Measurements from ENCODE around the gene NTRK1.

NTRK1 gene

DNA sequence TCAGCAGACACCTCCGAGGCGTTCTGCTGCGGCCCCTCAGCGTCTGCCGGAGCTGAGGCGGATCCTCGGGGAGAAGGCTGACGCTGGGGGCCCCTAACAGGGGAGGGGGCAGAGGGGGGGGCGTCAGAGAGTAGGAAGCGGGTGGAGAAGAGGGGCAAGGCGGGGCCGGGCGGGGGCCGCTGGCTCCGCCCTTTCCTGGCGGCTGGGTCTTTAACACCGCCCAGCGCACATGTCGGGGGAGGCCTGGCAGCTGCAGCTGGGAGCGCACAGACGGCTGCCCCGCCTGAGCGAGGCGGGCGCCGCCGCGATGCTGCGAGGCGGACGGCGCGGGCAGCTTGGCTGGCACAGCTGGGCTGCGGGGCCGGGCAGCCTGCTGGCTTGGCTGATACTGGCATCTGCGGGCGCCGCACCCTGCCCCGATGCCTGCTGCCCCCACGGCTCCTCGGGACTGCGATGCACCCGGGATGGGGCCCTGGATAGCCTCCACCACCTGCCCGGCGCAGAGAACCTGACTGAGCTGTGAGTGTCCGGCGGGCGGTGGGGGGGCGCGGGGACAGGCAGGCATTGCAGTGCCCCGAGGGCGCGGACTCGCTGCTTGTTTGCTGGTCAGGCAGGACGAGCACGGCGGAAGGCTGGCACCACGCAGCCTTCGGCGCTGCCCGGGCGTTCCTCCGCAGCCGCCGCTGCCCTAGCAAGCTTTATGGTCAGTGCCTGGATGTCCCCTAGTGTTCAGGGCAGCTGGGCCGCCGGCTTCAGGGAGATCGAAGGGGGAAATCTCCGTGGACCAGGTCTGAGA is at the start of gene NTRK1:
Gene NTRK1, plus strand, starts transcription at position 238 of the 796 bp plus-strand sequence. Its CDS starts 70 bp downstream, at position 308.
- DNase-seq = peak; percentile 71

DNA sequence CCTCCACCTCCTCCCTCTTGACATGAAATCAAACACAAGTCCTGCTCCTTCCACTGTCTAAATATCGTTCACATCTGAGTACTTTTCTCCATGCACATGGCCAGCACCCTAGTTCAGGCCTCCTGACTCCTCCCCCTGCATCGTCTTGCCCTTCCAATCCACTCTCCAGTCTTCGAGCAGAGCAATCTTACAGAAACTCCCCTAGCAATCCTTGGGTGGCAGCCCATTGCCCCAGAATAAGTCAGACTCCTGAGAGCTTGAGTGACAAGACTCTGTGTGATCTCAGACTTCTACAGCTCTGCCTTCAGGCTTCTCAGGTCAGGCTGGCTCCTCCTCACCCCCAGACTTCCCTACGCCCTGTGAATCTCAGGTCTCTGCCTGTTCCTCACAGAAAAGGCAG is 49.5 kb upstream of the NTRK1 start:
- DNase-seq = no peak

DNA sequence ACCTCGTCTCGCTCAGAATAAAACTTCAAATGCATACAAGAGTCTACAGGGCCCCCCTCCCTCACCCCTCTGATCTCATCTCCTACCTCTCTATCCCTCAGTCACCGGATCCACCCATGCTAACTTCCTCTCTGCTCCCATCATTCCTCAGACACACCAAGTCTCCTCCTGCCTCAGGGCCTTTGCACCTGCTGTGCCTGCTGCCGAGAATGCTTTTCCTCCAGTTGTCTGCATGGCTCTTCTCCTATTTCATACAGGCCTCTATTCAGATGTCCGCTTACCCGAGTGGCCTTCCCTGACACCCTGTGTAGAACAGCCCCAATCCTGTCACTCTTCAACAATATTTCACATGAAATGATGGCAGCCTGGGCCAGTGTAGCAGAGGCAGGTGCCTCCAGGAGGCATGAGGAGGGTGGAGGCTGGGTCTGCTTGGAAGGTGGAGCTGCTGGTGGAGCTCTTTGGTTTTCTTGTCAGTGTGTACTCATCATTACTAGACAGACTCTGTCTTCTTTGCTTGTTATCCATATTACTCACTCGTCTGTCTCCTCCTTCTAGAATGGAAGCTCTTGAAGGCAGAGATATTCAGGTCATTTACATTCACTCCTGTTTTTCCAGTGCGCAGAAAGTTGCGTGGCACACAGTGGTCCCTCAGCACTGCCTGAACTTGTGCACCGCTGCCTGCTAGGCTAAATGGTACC is 48.2 kb upstream of the NTRK1 start:
- no peak for DNase-seq

DNA sequence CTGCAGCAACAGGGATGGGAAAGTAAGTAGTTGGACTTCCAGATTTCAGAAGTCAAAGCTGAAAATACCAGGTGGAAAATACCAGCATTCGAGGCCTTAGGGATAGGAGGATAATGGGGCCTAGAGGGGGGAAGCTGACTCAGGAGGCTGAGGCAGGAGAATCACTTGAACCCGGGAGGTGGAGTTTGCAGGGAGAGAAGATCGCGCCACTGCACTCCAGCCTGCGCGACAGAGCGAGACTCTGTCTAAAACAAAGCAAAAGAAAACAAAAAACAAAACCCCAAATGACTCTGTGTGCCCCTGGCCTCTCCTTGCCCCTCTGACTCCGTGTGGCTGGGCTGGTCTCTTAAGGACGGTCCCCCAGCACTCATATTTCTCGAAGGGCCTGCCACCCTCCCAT is 47.4 kb upstream of the NTRK1 start:
- no peak for DNase-seq

DNA sequence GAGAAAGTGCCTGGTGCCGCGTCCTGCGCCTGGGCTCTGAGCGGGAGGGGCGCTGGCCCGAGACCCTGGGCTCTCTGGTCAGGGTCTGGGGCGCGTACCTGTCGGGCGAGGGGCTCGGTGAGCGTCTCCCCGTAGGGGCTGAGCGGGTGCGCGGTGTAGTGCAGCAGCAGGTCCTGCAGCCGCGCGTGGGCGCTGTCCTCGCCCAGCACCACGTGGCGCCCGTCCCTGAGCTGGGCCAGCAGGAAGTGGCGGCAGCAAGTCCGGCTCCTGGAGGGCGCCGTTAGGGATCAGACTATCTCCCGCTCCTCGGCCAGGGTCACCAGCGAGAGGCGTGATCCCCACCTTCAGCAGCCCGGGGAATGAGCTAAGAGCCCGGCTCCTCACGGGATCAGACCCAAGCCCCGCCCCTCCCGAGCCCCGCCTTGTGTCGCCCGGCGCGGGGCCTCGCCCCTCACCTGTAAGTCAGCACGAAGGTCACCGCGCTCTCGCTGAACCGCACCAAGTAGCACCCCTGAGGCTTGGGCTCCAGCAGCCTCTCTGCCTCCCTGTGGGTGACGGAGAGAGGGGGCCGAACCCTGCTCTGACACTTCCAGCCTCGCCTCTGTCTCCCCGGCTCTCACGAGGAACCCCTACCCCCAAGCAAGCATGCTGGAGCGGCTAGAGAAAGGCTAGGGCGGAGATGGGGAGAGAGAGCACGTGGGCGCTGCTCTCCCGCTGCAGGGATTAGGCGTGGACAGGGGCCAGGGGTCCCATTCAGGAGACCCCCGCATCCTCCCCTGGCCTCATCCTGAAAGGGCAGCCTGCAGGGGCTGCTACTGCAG is 46.7 kb upstream of the NTRK1 start:
- DNase-seq = peak; percentile 45

DNA sequence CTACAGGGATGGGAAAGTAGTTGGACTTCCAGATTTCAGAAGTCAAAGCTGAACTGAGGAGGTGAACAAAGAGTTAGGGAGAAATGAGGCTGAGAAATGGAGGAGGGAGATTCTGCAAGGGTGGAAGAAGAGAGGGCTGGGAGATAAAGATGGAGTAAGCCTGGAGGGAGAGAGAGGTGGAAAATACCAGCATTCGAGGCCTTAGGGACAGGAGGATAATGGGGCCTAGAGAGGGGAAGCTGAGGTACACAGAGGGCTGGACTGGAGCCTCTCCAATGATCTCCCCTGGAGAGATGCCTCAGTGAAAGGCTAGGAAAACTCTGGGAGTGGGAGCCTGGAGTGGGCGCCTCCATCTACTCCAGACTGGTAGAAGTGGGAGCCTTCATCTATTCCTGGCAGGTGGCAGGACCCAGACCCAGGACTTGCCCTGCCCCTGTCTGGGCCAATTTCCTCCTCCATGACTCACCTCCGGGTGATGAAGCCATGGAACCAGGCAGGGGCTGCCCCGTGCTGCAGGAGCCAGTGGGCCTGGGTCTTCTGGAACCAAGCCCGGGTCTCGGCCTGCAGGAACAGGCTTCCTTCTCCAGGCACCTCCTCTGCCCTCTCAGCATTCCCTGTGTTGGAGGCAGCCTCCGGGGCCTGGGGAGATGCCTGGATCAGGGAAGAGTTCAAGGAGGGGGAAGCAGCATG is 45.9 kb upstream of the NTRK1 start:
- no peak for DNase-seq

DNA sequence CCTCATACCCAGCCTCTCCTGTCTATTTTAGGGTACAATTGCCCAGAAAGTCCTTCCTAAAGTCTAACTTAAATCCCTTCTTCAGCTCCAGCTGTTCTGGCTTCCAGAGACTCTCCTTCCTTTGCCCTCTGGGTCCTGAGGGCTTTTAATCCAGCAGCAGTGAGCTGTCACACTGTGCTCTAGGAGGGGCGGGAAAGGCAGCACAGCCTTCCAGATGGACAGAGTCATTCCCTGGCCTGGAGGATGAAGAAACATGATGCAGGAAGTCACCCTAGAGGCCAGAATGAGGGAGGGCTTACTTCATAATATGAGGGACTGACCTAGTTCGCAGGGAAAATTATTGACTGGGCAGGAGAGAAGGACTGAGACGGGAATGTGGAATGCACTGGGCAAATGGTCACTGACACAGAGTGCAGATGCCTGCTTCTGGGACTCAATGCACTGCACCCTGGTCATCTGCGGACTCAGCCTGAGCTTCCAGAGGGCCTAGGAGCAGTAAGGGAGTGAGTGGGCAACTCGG is 45.3 kb upstream of the NTRK1 start:
- DNase-seq = no peak

DNA sequence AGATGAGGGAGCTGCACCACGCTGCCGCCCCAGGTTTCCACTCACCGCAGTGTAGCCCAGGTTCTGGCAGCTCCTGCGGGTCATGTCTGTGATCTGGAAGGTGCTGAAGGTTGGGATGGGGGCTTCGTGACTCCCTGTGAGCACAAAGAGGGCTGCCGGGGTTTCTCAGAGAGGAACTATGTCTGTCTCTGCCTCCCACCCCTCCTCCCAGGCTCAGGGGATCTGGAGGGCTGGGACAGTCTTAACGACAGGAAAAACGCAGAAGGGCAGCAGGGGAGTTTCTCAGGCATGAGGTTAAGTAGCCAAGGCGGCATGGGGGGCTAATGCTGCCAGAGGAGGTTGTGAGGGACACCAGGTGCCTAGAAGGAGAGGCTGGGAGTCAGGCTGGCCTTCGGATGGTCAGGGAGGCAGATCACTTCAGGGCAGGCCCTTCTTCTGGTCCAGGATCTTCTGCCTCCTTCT is 44.7 kb upstream of the NTRK1 start:
- no peak for DNase-seq

DNA sequence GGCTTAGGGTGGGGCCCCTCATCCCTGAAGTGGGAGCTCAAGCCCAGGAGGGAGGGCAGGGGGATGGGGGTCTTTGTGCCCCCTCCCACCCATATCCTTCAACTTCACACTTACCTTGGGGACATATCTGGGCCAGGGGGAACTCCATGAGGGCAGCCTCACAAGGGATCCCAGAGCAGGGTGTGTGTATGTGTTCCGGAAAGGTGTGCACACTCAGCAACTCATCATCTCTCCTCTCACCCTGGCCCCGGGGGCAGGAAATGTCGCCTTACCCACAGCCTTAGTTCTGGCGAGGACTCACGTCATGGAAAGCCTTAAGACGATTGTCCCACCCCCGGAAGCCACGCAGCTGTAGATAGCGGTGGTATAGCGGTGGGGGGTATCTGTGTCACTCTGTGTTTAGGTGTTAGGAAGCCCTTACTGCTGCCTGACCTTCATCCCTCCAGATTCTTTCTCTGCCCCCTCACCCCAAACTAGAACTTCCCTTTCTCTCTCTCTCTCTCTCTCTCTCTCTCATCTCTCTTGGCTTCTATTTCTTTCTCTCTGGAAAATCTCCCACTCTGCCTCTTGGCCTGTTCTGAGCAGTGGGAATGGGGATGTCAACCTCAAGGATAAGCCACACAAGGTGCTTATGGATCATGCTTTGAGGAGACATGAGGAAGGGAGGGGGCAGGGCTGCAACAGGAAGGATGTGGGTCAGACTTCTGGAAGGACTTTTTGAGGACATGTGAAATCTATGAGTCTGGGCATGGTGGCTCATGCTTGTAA is 43.9 kb upstream of the NTRK1 start, which contains the start of gene SH2D2A:
Gene SH2D2A, minus strand, starts transcription at position 288 of the 768 bp plus-strand sequence. Its CDS starts 140 bp downstream, at position 148.
- DNase-seq = no peak

DNA sequence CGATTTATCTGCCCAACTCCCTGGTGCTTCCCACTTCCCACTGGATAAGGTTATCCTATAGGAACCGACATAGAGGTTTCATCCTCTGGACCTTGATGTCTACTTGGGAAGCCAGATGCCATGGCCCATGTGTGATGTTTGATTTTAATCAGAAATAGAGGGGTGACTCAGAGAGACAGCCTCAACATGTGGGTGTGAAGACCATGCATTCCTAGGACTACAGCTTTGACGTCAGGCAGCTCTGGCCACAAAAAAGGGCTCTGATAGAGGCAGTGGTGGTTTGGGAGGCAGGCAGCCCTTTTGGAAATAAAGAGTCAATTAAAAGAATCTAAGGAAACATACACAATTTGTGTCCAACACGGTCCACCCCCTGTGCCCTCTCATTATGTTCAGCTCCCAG is 38.9 kb upstream of the NTRK1 start:
- no peak for DNase-seq

DNA sequence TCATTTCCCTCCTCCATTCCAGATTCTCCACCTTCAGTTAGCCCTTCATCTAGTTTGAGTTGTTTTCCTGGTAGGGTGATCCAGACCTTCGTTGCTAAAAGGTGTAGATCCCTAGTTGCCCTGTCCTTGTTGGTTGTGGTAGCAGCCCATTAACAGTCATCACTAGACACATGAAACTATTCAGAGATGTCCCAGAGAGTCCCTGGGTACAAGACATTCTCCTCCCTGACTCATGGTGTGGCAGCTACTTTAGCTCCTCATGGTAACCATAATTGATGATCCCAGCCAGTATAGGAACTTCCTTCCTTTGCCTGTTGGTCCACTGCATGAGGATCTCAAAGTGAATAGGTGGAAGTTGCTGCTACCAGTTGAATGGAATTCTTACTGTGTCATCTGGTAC is 38.0 kb upstream of the NTRK1 start:
- DNase-seq = no peak

DNA sequence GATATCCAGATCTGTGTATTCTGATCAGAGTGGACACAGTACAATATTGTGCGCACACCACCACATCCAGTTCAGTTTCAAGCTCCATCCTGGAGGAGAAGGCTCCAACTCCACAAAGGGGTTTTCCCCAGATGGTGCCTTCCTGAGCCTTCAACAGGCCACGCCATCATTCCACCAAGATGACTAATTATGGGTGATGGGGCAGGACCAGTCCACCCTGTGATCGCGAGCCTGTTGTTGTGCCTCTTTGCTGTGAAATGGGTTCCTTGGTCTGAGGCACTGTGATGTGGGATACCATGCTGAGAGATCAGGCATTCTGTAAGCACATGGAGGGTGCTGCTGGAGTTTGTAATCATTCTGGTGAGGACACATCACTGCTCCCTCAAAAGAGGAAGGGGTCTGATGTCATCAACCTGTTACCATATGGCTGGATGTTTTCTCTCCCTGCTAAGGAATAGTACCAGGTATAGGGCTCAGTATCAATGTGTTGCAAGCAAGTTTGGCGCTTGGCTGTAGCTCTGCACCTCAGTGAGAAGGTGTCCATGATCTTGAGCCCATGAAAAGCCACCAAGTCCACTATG is 37.4 kb upstream of the NTRK1 start:
- DNase-seq = no peak

DNA sequence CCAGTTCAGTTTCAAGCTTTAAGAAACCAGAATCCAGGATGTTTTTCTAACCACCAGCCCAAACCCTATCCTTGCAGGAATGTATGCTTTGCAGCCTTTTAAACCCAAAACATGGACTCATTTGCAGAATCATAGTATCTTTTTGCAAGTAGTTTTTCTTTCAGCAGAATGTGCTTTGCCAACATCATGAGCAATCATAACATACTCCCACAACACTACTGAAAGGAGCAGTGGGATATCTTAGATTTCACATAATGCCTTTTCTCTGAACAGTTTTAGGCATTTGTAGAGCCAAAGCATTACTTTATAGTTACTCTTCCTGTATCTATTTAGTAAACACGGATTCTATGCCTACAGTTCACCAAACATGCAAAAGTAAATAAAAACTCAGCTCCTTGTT is 34.0 kb upstream of the NTRK1 start:
- no peak for DNase-seq

DNA sequence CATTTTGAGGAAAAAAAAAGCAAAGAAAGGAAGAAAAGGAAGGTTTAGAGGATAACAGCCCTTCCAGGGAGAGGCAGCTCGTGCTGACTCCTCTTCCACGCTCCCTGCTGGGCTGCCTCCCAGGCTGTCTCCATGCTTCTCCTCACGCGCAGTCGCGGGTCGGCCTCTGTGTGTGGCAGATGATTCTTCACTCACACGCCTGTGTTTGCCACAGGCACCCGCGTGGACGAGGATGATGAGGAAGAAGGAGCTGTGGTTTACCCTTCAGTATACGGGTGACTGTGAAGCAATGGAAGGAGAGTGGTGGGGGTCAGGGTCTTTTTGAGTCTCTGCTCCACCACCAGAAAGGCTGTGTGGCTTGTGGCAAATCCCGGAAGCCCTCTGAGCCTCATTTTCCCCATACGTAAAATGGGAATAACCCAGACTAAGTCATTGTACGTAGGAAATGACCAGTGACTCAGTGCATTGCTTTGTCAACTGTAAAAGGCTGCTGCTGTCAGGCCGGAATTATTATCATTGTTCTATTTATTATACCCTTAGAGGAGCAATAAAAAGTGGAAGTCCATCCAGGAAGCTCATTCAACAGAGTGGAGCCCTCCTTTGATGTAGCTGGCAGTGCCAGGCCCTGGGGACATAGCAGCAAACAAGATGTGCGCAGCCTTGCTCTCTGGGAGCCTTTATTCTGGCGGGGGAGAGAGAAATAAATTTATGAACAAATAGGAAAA is 32.1 kb upstream of the NTRK1 start:
- DNase-seq = no peak

DNA sequence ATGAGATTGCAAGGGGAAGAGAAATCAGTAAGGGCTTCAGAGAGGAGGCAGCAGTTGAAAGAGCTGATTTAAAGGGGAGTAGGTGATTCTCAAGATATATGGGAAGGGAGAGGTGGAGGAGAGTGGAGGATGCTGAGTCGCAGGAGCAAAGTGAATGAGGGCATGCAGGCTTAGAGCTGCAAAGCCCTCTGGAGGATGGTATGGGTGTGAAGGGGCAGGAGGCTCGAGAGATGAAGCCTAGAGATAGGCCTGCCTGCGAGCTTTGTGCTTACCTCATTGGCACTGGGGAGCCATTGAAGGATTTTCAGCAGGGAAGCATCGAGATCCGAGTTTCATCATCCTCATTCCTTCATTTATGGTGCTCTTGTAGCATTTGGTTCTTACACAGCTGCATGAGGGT is 28.2 kb upstream of the NTRK1 start:
- DNase-seq = no peak

DNA sequence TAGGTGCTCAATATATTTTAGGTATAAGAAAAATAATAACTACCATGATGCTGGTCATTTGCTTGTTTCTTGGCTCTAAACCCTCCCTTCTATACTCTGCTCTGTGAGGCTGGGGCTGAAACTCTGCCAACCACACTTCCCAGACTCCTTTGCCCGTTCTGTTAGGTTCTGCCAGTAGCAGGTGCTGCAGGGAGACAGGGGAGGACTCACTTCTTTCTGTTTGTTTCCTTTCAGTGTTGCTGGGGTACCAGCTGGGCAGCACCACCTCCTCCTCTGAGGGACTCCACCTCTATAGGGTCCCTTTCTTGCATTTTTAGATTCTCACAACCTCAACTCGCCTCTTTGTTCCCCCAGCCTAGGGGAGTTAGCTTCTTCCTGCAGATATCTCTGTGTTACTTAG is 27.1 kb upstream of the NTRK1 start:
- DNase-seq = no peak

DNA sequence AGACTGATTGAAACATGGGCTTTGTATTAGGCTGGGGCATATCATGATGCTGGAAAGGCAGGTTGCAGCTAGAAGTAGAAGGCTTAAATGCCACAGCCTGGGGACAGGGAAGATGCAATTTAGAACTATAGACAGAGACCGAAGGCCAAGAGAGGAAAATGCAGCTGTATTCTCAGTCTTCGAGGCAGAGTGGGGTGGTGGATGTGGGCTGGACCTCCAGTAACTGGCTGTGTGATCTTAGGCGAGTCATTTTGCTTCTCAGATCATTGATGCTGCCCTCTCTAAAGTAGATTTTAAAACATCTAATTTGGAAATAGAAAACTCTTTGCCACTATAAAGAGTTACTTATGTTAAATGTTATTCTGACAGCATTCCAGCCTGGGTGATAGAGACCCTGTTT is 26.3 kb upstream of the NTRK1 start:
- DNase-seq = no peak

DNA sequence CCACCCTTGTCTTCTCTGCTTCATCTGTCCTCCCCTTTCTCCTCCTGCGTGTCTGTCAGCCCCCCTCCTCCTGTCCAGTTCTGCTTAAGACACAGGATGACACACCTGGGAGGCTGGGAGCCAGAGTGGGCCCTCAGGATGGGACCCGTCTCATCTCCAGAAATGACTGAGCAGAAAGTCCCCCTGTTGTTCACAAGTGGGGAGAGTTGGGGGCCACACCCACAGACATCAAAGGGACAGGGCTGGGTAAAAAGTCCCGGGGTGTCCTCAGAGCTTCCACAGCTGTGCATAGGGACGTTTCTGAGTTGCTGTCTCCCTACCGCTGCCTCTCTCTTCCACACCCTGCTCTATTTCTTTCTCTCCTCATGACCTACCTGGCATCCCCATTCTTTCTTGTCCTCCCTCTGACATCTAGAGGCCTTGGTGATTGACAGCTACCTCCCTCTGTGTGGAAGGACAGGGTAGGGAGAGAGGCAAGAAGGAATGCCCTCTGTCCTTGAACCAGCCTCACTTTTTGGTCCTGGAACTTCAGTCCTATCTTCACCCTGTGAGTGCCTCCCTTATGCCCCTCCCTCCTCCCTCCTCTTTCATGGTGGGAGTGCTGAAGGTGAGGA is 24.5 kb upstream of the NTRK1 start:
- no peak for DNase-seq

DNA sequence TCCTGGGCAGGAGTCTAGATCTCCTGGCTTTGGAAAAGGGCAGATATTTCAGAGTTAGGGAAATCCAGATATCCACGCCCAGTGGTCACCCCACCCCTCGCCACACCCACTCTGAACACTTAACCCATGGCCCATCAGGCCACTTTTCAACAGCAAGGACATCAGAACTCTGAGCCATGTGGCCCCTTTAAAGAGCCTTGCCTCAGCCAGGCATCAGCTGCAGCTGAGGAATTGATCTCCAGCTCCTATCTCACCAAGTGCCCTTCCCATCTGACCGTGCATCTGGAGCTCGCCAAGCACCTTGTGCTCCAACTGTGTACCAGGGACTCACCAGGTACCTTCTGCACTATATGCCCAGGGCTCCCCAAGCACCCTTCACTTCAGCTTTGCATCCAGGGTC is 23.8 kb upstream of the NTRK1 start:
- no peak for DNase-seq

DNA sequence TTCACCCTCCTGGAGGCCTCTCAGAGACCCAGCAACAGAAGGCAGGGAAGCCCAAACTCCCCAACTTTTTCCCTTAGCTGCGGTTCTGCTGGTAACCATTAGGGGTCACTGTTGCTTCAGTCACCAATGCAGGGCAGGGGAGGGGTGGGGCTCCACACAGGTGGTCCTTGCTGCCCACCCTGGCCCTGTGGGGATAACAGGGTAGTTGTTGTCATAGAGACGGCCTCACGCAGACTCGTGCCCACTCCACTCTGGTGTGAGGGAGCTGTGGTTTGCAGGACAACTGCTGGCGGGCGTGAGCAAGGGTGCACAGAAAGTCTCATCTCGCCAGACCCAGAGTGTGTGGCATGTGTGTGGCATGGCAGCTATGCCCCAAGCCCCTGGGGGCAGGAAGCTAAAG is 21.7 kb upstream of the NTRK1 start:
- DNase-seq = peak; percentile 45

All from NCI-H510A treated with DMSO at 0.1 percent for 48 hours (cell line).